H1 (cell line): Measurements from ENCODE around the gene KBTBD12. TPM values are rescaled to one million over a fixed set of nuclear protein-coding genes. Genes with fewer than 3 reads are reported as not detected.

Experiments
- CTCF ChIA-PET: fragments of 300-600 bp; sonication (Branson Sonifier 250); formaldehyde crosslinking; loops from one replicate; lab custom pipeline; 2021; ENCODE audit not compliant: partially characterized antibody; lab: Charles Lee
- POLR2A ChIA-PET: fragments of 300-600 bp; sonication (Branson Sonifier 250); formaldehyde crosslinking; loops from one replicate; lab custom pipeline; 2021; ENCODE audit warnings: inconsistent platforms; ENCODE audit not compliant: partially characterized antibody; lab: Charles Lee
- DNase-seq, 2 experiments: peaks; one replicate each; pipeline versions ENCODE4 v3.0.0 to v3.0.0-alpha.2; 2010 to 2022; ENCODE audit warnings: low spot score in 2 of 2, low read depth in 1 of 2, mixed read lengths in 1 of 2
- FAIRE-seq: peaks from 2 replicates; lab custom pipeline; 2011; peaks lifted over from hg19 to GRCh38; lab: Jason Lieb, UNC
- H2AFZ ChIP-seq: 2 replicates; pipeline ENCODE4 v1.8.1; 2012; ENCODE audit warnings: low read length, inconsistent platforms
- H2AK5ac ChIP-seq: 2 replicates; pipeline ENCODE4 v1.6.1; 2013; ENCODE audit warnings: low read depth, low read length
- H2BK120ac ChIP-seq: replicated peaks from 2 replicates; pipeline ENCODE3; 2013; ENCODE audit warnings: low read depth, low read length, inconsistent platforms
- H2BK12ac ChIP-seq: 2 replicates; pipeline ENCODE4 v1.6.1; 2013; ENCODE audit warnings: low read depth, low read length
- H2BK15ac ChIP-seq: 2 replicates; pipeline ENCODE4 v1.6.1; 2013; ENCODE audit warnings: low read length
- H2BK20ac ChIP-seq: 2 replicates; pipeline ENCODE4 v1.6.1; 2013; ENCODE audit warnings: low read length
- H2BK5ac ChIP-seq: 2 replicates; pipeline ENCODE4 v1.6.1; 2013; ENCODE audit warnings: low read depth, low read length
- H3K14ac ChIP-seq: 2 replicates; pipeline ENCODE4 v1.6.1; 2013; ENCODE audit warnings: inconsistent platforms; ENCODE audit not compliant: insufficient read length
- H3K18ac ChIP-seq: 2 replicates; pipeline ENCODE4 v1.6.1; 2013; ENCODE audit warnings: low read length; ENCODE audit errors: extremely low read depth
- H3K23ac ChIP-seq: 2 replicates; pipeline ENCODE4 v1.6.1; 2013; ENCODE audit warnings: inconsistent platforms; ENCODE audit not compliant: insufficient read length
- H3K23me2 ChIP-seq: 2 replicates; pipeline ENCODE4 v1.6.1; 2013; ENCODE audit warnings: low read depth, low read length
- H3K27ac ChIP-seq: 2 replicates; pipeline ENCODE4 v1.6.1; 2011; ENCODE audit warnings: low read depth, low read length, inconsistent platforms
- H3K27me3 ChIP-seq, 4 experiments: replicated peaks in 1 of 4; 1 replicate in 1 of 4; 2 replicates in 3 of 4; pipeline versions ENCODE4 v1.6.1 to v1.8.1; 2011 to 2013; ENCODE audit warnings: low read length in 3 of 4, mild to moderate bottlenecking in 3 of 4, inconsistent platforms in 2 of 4, mixed read lengths in 2 of 4, moderate library complexity in 1 of 4; ENCODE audit not compliant: control insufficient read depth in 3 of 4, insufficient read depth in 3 of 4; ENCODE audit errors: extremely low read depth in 1 of 4
- H3K36me3 ChIP-seq, 4 experiments: 2 replicates each; pipeline versions ENCODE4 v1.6.1 to v1.8.1; 2011 to 2013; ENCODE audit warnings: mild to moderate bottlenecking in 4 of 4, low read length in 3 of 4, moderate library complexity in 2 of 4, control low read depth in 1 of 4, inconsistent platforms in 1 of 4; ENCODE audit not compliant: insufficient read depth in 4 of 4, control insufficient read depth in 2 of 4
- H3K4ac ChIP-seq: replicated peaks from 2 replicates; pipeline ENCODE3; 2013; ENCODE audit warnings: low read length, low read depth, mixed read lengths, inconsistent platforms; ENCODE audit not compliant: insufficient read length
- H3K4me1 ChIP-seq, 4 experiments: replicated peaks in 1 of 4; 1 replicate in 1 of 4; 2 replicates in 3 of 4; pipeline versions ENCODE4 v1.6.1 to v1.8.1; 2011 to 2013; ENCODE audit warnings: low read length in 3 of 4, inconsistent platforms in 2 of 4, mixed read lengths in 1 of 4; ENCODE audit not compliant: insufficient read depth in 4 of 4, control insufficient read depth in 3 of 4
- H3K4me2 ChIP-seq, 2 experiments: 2 replicates each; pipeline versions ENCODE4 v1.6.1 to v1.8.1; 2011 to 2013; ENCODE audit warnings: low read depth in 2 of 2, low read length in 2 of 2, control low read depth in 1 of 2, inconsistent platforms in 1 of 2, mild to moderate bottlenecking in 1 of 2; ENCODE audit not compliant: insufficient read depth in 1 of 2
- H3K4me3 ChIP-seq, 4 experiments: fragments of 200-600, 300-600 bp in 1 of 4; sonication (generic), shearing (Covaris generic), sonication (Bioruptor Twin) in 1 of 4; 2 replicates each; pipeline versions ENCODE4 v1.5.1 to v1.8.1; 2011 to 2016; ENCODE audit warnings: low read length in 4 of 4, low read depth in 3 of 4, control low read depth in 2 of 4, inconsistent platforms in 2 of 4, mild to moderate bottlenecking in 2 of 4, mixed read lengths in 1 of 4, moderate library complexity in 1 of 4; ENCODE audit not compliant: insufficient read depth in 2 of 4; ENCODE audit errors: extremely low read depth in 1 of 4
- H3K56ac ChIP-seq: replicated peaks from 2 replicates; pipeline ENCODE3; 2013; ENCODE audit warnings: low read depth, mild to moderate bottlenecking, mixed read lengths, low read length, inconsistent platforms; ENCODE audit not compliant: insufficient read length
- H3K79me1 ChIP-seq: 2 replicates; pipeline ENCODE4 v1.6.1; 2013; ENCODE audit warnings: low read depth, low read length, control low read depth
- H3K79me2 ChIP-seq, 2 experiments: 2 replicates each; pipeline versions ENCODE4 v1.6.1 to v1.8.1; 2012 to 2013; ENCODE audit warnings: low read length in 2 of 2, mild to moderate bottlenecking in 2 of 2, inconsistent platforms in 1 of 2; ENCODE audit not compliant: insufficient read depth in 2 of 2, control insufficient read depth in 1 of 2
- H3K9ac ChIP-seq, 4 experiments: replicated peaks in 1 of 4; 1 replicate in 1 of 4; 2 replicates in 3 of 4; pipeline versions ENCODE4 v1.6.1 to v1.8.1; 2011 to 2013; ENCODE audit warnings: low read depth in 3 of 4, low read length in 3 of 4, control low read depth in 2 of 4, mild to moderate bottlenecking in 2 of 4, moderate library complexity in 2 of 4, inconsistent platforms in 1 of 4; ENCODE audit errors: extremely low read depth in 1 of 4
- H3K9me3 ChIP-seq, 2 experiments: 2 replicates each; pipeline versions ENCODE4 v1.6.1 to v1.8.1; 2012 to 2013; ENCODE audit warnings: mild to moderate bottlenecking in 2 of 2, moderate library complexity in 2 of 2, control low read depth in 1 of 2, inconsistent platforms in 1 of 2, low read depth in 1 of 2, low read length in 1 of 2, mixed read lengths in 1 of 2; ENCODE audit not compliant: insufficient read depth in 2 of 2
- H4K20me1 ChIP-seq, 2 experiments: replicated peaks in 1 of 2; 2 replicates each; pipeline versions ENCODE3 to v1.8.1; 2011 to 2013; ENCODE audit warnings: inconsistent platforms in 2 of 2, low read length in 2 of 2, mild to moderate bottlenecking in 1 of 2; ENCODE audit not compliant: insufficient read depth in 2 of 2, control insufficient read depth in 1 of 2
- H4K5ac ChIP-seq: 2 replicates; pipeline ENCODE4 v1.6.1; 2013; ENCODE audit warnings: low read length, low read depth, mixed read lengths, inconsistent platforms; ENCODE audit not compliant: insufficient read length
- H4K8ac ChIP-seq: 2 replicates; pipeline ENCODE4 v1.8.0; 2013; ENCODE audit warnings: mild to moderate bottlenecking, moderate library complexity, low read length, inconsistent platforms; ENCODE audit not compliant: insufficient read depth; ENCODE audit errors: extremely low read depth
- H4K91ac ChIP-seq: replicated peaks from 2 replicates; pipeline ENCODE3; 2013; ENCODE audit warnings: low read length, mixed read lengths, inconsistent platforms; ENCODE audit not compliant: insufficient read length
- E2F6 ChIP-seq: IDR thresholded peaks from 2 replicates; pipeline ENCODE4 v1.6.1; 2012; ENCODE audit warnings: inconsistent platforms
- GABPA ChIP-seq: IDR thresholded peaks from 2 replicates; pipeline ENCODE4 v1.6.1; 2011; ENCODE audit warnings: mild to moderate bottlenecking, low read length, moderate library complexity, borderline replicate concordance; ENCODE audit not compliant: insufficient read depth
- JUN ChIP-seq: IDR thresholded peaks from 2 replicates; pipeline ENCODE4 v1.6.1; 2011; ENCODE audit warnings: low read depth, mild to moderate bottlenecking, improper control_type of control experiment, low read length
- MAFK ChIP-seq: IDR thresholded peaks from 2 replicates; pipeline ENCODE4 v1.6.1; 2012; ENCODE audit warnings: low read depth, mild to moderate bottlenecking, improper control_type of control experiment, low read length
- SRF ChIP-seq: IDR thresholded peaks from 2 replicates; pipeline ENCODE4 v1.6.1; 2011; ENCODE audit warnings: mild to moderate bottlenecking, low read depth, low read length, moderate library complexity
- WGBS, 2 experiments: shearing (Covaris generic) in 1 of 2; methylation state at CpG; one replicate each; pipeline versions ENCODE4 v1.1.6 to v1.1.7; 2013 to 2015; ENCODE audit warnings: low lambda C conversion rate in 2 of 2, mixed read lengths in 2 of 2, inconsistent platforms in 1 of 2, low coverage in 1 of 2, missing lambda C conversion rate in 1 of 2; ENCODE audit not compliant: insufficient replicate concordance in 2 of 2, insufficient coverage in 1 of 2, insufficient read length in 1 of 2; ENCODE audit errors: extremely low coverage in 1 of 2, missing lambda C conversion rate in 1 of 2; 5-methylcytosine and 5-hydroxymethylcytosine counted together
- polyA plus RNA-seq, 7 experiments: library from polyadenylated mRNA; depleted of rRNA in 3 of 7; stranded (reverse) in 5 of 7; unstranded in 2 of 7; fragments of >200 nt in 5 of 7; fragments of 200-250 nt in 2 of 7; gene quantifications; 1 replicate in 5 of 7; 2 replicates in 1 of 7; 4 replicates in 1 of 7; pipeline versions ENCODE4 v1.2.1 to v1.2.3, GENCODE V29; 2011 to 2013; ENCODE audit warnings: missing spikeins in 2 of 7, mixed read lengths in 2 of 7
- total RNA-seq: library from RNA; stranded (reverse); fragmentation: NEBNext Ultra II Directional; extraction: Animal tissue kit (Norgen Biotek cat#: 25700); gene quantifications from 2 replicates; pipeline ENCODE4 v1.2.1, GENCODE V29; 2021

Gene KBTBD12
- total and polyA plus RNA-seq, 2 of the 8 experiments (the other 6 are each of a cell fraction or from before 2014, with no cell fraction given): 0.33 to 0.63 TPM

GRCh38 chr3:127949446-127950055 lies 34.5 kb downstream of the KBTBD12 start:
- 91% methylated on average over 2 of the region's 2 CpGs; no CpG with 5 or more reads in 1 of the 2 experiments for WGBS, 2 experiments
- no peak overlapping the region for H4K91ac ChIP-seq
- no peak overlapping the region for H3K4me3 ChIP-seq
- no peak overlapping the region for H3K56ac ChIP-seq
- H3K4ac ChIP-seq: no peak overlapping the region
- no peak overlapping the region for H2BK12ac ChIP-seq
- H4K5ac ChIP-seq: no peak overlapping the region
- no peak overlapping the region for H2BK5ac ChIP-seq
- no peaks in the 10 kb centered on the region; a peak in 1 of 7 replicates for H3K27me3 ChIP-seq
- H3K23ac ChIP-seq: no peak overlapping the region
- POLR2A ChIA-PET: no interaction called here
- H2AFZ ChIP-seq: no peak overlapping the region
- no peaks in the 10 kb centered on the region for H4K20me1 ChIP-seq
- no peak overlapping the region for H2AK5ac ChIP-seq
- FAIRE-seq (no peak), DNase-seq (no peak)
- no peak overlapping the region for H3K18ac ChIP-seq
- no peaks in the 10 kb centered on the region for H3K79me1 ChIP-seq
- no peak overlapping the region for H3K4me2 ChIP-seq
- H2BK15ac ChIP-seq: no peak overlapping the region
- H2BK20ac ChIP-seq: no peak overlapping the region
- no peak overlapping the region for H3K9ac ChIP-seq
- H3K36me3 ChIP-seq: no peaks in the 10 kb centered on the region
- H3K9me3 ChIP-seq: no peaks in the 10 kb centered on the region
- no peak overlapping the region for H4K8ac ChIP-seq
- no peaks in the 10 kb centered on the region for H3K23me2 ChIP-seq
- no peaks in the 10 kb centered on the region for H3K4me1 ChIP-seq
- CTCF ChIA-PET: interaction anchor here (0.5 to 2.2 kb wide), 3 partner anchors 10 to 118 kb away, joined by 3 to 10 read pairs (median 4); no protein-coding TSS in a partner anchor
- no peak overlapping the region for H3K27ac ChIP-seq
- H3K14ac ChIP-seq: no peak overlapping the region
- no peak overlapping the region for H2BK120ac ChIP-seq
- H3K79me2 ChIP-seq: no peaks in the 10 kb centered on the region
- TF ChIP-seq E2F6: no peak
- TF ChIP-seq JUN: no peak
- TF ChIP-seq MAFK: no peak
- TF ChIP-seq GABPA: no peak
- no peak for TF ChIP-seq SRF
